Stimulated activated CD4-positive, alpha-beta T cell treated with anti-CD3 and anti-CD28 coated beads, Interleukin-12 subunit alpha, Interleukin-12 subunit beta, amount 100 ng/mL, for 4 hours (primary cell): ENCODE results near the gene MFNG.
A peak's percentile ranks its signal among the peaks of the same experiment; 100 is the strongest.

Experiments
- DNase-seq: peaks from one replicate; pipeline ENCODE4 v3.0.0-alpha.2; 2020

MFNG gene

DNA sequence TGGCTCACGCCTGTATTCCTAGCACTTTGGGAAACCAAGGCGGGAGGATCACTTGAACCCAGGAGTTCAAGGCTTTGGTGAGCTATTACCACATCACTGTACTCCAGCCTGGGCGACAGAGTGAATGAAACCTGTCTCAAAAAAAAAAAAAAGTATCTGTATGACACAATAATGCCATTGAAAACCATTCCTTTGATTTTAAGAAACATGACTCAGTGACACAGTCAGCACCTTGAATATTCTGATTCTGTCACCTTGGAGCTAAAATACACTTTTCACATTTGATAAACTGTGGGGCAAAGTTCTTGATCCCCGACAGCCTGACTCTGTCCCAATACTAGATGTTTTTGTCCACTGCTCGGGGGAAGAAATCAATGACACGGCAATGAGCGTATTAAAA is 42.2 kb downstream of the MFNG start:
- no peak for DNase-seq

DNA sequence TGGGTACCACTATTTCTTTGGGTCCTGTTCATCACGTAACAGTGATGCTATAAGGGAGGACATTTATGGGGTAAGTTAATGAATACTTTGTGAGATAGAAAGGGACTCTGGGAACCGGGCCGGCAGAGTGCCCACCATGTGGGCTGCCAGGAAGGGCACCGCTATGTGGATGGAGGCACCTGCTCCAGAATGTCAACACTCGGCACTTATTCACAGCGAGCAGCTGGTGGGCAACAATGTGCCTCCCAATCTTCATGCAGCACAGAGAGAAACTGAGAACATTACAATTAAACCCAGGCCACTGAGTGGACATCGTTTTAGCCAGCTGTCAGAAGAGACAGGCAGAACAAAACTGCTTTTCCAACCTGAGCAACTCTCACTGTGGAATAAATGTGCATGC is 43.1 kb downstream of the MFNG start:
- no peak for DNase-seq

DNA sequence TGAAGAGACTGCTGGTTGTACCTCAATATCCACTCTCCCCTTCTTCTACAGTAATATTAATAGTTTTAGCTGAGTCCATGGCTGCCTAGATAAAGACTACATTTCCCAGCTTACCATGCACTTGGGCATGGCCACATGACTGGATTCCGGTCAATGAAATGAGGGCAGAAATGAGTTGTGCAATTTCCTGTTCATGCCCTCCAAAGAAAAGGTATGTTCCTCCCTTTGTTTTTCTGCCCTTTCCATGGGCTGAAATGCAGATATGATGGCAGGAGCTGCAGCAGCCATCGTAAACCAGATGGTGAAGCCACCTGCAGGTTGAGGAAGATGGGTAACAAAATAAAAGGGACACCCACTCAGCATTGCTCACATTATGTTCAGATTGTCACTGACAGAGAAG is 43.6 kb downstream of the MFNG start:
- no peak for DNase-seq

DNA sequence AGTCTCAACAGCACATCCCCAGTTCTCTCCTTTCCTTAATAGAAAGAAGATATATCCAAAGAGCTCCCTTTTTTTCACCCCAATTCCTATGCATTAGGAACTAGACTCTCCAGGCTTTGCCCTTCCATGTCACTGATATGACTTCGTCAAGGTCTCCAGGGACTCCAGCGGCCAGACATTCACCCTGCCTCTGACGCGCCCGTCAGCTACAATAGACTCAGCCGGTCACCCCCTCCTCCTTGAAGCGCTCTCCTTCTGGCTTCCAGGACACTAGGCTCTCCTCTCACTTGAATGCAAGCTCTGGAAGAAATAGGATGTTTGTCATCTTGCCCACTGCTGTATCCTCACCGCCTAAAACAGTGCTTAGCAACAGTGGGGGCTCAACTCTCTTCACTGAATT is 44.0 kb downstream of the MFNG start:
- no peak for DNase-seq

DNA sequence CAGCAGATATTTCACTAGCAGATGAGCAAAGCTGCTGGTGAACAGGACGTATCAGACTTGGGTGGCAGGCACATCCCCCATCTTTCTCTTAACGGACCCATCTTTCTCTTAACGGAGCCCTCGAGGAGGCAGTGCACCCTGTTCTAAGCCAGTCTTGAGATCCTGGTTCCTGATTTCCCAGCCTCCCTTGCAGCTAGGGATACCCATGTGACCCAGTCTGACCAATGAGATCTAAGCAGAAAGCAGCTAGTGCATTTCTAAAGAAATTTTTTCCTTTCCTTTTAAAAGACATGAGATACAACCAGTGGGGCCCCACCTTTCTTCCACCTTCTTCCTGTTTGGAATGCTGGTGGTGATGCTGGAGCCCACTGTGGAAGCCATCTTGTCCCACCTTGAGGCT is 45.3 kb downstream of the MFNG start:
- no peak for DNase-seq

DNA sequence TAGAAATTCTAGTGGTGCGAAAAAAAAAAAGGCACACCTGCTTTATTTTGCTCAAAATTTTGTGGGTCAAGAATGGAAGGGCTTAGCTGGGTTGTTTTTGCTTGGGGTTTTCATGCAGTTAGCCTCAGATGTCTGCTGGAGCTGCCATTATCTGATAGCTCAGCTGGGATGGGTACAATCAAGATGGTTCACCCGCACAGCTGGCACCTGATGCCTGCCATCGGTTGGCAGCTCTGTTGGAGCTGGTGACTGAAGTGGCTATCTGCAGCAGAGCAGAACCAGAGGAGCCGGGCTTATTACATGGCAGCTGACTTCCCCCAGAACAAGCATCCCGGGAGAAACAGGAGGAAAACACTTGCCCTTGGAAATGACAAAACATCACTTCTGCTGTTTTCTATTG is 46.8 kb downstream of the MFNG start:
- no peak for DNase-seq

DNA sequence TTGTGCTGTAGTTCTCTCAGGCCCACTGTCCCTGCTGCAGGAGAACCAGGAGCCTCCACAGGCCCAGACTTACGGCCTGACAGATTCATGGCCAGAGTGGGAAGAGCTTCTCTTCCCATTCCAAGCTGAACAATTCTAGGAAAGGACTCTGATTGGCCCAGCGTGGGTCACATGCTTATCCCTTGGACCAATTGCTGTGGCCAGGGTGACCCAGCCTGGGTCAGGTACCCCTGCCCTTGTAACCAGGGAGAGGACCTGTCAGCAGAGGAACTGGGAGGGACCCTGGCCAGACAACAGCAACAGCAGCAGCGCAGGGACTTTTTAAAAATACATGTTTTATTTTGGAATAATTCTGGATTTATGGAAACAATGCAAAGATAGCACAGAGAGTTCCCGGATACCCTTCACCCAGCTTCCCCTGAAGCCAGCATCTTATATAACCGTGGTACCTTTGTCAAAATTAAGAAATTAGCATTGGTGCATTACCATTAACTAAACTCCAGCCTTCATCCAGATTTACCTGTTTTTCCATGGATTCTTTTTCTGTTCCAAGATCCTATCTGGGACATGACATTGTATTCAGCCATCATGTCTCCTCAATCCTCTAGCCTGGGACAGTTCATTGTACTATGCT is 50.1 kb downstream of the MFNG start:
- no peak for DNase-seq

DNA sequence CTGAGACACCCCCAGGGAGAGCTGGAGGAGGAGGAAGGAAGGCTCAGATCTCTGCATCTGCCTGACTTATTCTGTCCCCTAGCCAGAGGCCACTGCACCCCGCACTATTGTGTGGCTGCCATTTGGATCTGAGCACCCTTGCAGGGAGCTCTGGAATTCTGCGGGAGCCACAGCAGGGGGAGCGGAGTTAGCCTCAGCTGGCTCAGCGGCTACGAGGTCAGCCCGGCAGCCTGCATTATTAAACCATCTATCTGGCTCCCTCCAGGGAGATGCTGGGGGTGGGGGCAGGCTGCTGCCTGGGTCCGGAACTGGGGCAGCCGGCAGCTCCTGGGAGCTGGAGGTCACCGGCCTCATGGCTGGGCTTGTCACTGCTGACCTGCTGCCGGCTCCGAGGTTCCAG is 52.4 kb downstream of the MFNG start:
- DNase-seq = no peak

DNA sequence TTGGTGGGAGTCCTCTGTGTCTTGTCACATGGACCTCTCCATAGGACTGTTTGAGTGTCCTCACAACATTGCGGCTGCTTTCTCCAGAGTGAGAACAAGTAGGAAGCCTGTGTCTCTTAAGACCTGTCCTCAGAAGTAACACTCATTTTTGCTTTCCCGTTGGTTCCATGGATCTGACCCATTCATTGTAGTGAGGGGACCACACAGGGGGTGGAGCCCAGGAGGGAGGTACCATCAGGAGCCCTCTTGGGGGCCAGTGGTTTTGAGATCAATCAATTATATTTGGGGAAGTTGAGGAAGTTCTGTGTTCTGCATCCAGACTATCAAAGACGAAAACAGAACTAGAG is 53.5 kb downstream of the MFNG start:
- DNase-seq = no peak

DNA sequence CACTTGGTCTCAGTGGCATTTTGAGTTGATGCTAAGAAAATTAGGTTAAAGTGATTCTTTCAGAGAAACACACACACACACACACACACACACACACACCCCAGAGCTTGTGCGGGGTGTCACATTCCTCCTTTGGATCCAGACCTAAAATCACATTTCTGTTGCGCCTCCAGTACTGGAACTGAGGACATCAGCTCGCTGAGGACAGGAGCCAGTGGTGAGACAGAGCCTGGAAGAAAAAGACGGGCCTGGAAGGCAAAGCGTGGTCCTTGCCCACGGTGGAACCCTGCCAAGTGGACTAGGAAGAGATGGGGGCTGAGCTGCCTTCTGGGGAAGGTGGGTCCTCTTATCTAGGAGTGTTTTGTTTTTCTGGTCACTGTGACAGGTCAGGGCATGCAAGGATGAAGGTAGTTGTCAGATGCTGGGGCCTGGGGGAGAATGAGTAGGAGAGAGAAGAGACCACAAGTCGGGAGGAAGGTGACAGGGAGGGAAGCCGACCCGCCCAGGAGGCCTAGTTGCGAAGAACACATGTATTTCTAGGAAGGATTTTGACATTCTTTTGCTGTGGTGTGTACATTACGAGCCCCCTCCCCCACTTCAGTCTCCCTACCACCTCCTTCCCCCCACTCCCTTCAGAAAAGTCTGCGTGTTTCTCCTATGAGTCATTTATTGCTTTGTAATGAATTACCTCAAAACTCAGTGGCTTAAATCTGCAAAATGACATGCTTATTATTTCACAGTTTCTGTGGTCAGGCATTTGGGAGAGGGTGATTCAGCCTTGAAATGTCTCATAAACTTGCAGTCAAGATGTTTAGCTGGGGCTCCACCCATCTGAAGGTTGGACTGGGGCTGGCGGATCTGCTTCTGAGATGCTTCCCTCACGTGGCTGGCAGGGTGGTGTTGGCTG is 54.1 kb downstream of the MFNG start:
- no peak for DNase-seq

DNA sequence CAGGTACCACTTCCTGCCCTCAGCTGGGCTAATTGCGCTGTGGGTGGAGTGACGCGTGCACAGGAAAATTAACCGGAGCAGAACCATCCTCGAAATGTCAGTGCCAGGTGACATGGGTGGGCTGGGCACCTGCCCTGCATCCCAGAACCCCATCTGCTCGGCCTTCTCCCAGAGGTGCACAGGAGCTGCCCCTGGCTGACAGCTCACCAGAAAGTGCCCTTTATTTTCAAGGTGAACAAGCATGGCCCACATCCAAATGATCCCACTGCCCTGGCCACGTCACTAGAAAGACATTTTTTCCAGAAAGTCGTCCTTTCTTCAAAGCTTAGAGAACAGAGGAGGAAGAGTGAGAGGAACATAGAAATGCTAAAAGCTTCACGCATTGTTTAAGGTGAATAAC is 54.8 kb downstream of the MFNG start:
- DNase-seq = no peak

DNA sequence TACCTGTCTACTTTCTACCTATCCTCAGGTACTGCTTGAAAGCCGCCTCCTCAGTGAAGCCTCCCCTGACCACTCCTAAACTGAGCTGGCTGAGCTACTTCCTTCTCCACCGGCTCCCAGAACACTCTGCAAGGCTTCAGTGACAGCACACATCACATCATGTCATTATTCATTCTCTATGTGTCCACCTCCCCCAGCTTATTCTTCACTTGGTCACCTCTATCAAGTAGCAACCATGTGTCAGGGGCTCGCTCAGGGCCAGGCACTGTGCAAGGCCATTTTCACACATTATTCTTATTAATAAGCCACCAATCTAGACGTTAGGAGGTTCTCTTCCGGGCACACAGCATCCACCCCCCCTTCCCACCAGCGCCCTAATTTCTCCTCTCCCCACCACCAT is 55.2 kb downstream of the MFNG start:
- DNase-seq = no peak

DNA sequence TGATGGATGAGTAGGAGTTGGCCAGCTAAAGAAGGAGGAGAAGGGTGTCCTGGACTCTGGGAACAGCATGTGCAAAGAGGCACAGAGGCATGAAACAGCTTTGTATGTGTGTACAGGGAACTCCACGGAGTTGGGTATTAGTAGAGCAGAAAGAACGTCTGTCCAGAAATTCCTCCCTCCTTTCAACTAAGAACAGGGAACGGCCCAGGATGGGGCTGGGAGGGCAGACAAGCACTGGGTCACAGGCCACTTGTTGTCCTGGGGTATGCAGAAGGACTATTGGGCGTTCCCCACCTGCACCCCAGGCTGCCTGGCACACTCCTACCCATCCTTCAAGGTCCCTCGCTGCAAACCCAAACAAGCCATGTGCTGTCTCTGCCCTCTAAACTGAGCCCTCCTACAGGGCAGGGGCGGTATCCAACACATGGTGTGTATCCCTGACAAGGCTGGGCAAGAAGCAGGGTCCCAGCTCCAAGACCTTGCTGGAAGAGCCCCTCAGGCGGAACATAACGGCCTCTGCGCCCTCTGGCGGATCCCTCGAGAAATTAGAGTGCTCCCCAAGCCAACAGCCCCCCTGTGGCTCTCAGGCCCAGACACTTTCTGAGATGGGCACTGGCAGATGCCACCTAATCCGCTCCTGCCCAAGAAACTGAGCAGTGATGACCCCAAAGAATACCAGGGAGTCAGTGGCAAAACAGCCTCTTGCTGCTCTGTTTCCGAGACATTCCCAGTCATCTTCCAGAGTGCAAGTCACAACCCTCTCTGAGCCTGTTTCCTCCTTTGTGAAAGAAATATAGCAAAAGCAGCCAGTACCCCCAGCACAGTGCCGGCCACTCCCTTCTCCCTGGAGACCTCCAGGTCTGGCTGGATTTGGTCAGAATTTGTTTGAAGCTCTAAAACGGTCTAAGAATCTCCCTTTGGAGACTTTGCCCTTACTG is 57.3 kb downstream of the MFNG start:
- DNase-seq = peak; percentile 54

DNA sequence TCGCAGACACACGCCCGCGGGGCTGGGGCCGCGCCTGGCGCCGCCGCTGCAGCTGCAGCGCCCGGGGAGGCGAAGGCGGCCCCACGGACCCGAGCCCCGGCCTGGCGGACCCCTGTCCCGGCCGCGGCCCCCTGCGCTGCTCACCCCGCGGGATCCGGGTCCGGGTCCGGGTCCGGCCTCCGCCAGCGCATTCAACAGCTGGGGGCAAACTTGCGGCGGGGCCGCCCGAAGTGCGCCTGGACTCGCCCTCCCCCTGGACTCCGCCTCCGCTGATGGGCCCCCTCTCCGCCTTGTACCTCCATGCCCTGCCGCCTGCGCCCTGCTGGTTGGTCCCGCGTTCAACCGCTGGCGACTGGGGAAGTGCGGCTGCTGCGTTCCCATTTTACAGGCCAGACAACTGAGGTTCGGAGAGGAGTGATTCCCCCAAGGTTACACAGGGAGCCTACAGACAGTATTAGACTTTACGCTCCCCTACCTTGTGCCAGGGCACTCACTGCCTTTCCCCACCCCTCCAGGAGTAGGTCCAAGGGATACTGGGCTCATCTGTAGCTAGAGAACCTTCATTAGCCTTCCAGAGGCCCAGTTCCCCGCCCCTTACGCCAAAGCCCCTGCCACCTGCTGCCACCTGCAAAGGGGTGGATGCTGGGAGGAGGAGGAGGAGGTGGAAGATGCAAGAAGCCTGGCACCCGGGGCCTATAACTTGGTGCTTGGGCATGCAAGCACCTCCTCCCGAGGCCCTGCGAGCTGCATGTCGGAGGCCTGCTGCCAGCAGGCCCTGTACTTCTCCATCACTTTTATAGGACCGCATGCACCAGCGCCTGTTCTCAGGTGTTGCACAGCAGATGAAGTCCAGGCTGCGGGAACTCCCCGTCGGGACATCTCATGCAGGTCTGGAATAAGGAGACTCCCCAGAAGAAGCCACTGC is 58.2 kb downstream of the MFNG start:
- DNase-seq = no peak

DNA sequence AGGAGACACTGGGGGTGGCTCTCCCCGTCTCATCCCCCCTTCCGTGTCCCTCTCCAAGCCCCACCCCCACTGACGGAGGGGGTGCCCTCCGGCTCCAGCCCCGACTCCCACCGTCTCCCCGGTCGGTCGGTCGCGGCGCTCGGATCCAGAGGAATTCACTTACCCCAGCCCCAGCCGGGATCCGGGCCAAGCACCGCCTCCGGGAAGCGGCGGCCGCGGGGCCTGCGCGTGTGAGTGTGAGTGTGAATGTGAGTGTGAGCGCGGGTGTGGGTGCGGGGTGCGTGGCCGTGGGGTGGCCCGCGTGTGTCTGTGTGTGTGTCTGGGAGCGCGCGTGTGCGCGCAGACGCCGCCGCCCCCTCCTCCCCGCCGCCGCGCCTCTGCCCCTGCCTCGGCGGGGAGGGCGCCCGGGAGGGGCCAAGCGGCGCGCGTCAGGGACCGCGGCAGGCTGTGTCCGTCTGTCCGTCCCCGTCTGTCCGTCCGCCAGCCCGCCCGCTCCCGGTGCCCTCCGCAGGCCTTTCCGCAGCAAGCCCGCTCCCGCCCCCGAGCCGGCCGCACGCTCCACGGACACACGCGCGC is 59.0 kb downstream of the MFNG start, which contains the start of gene ELFN2:
ELFN2 (minus strand) TSS at position 345 of the 576 bp plus-strand sequence. CDS start 51,945 bp downstream, outside the sequence.
- no peak for DNase-seq

DNA sequence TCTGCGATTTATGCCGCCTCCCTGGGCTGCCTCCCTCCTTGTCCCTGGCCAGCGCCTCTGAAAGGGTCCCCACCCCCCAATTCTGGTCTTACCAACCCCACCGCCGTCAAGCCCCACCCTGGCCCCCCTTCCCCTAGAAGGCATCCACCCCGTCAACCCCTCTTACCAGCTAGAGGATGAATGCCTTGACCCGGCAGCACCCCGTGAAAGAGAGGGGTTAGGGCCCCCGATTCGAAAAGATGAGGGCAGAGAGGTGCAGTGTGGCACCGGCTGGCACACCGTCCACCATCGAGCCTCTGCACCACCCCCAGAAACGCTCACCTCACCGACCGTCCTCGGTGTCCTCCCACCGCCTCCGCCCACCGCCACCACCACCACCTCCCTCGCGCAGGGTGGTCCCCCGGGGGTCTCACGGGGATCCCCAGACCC is 59.5 kb downstream of the MFNG start:
- DNase-seq = no peak

DNA sequence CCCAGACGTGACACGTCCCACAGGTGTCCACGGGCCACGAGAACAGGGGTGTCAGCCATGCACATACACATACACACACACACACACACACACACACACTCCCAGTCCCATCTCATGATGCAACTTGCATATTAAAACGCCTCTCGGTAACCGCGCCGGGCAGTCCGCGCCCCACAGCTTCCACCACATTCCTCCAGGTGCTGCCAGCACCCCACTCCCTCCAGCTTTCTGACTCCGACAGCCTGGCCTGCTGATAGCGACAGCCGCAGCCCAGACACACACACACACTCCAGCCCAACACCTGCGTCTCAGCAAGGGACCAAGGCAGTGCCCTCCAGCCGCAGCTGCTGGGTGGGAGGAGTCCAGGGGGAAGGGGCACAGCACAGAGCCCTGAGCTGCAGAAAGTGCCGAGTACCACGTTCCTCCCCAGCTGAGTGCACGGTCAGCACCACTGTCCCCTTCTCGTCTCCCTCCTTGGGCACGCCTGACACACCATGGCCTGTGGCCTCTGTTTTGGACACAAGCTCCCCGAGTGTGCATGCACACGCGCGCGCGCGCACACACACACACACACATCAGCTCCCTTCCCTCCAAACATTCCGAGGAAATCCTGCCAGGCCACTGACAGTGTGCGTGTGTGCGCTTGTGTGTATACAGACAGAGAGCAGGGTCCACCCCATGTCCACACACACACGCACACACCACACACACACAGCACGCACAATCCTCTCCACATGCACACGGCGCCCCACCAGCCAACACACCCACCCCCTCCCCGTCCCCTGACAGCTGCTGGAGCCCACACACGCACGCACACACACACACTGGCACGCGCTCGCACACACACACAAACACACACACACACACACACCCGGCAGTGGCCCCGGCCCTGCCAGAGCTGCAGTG is 60.1 kb downstream of the MFNG start:
- DNase-seq = no peak

DNA sequence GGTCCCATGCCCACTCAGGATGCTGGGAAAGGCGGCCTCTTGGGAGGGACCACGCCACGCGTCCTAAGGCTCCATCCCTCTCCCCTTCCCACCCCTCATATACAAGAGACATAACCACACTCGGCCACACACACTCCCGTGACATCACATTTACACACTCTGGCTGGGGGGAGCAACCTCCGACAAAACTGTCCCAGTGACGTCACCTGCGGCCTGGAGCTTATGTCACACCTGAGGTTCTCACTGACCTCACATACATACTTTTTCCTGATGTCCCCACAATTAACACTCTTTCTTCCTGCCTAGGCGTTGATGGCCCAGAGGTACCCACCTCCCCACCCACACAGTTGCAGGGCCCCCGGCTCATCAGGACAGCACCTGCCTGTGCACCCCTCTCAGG is 60.8 kb downstream of the MFNG start:
- DNase-seq = no peak

DNA sequence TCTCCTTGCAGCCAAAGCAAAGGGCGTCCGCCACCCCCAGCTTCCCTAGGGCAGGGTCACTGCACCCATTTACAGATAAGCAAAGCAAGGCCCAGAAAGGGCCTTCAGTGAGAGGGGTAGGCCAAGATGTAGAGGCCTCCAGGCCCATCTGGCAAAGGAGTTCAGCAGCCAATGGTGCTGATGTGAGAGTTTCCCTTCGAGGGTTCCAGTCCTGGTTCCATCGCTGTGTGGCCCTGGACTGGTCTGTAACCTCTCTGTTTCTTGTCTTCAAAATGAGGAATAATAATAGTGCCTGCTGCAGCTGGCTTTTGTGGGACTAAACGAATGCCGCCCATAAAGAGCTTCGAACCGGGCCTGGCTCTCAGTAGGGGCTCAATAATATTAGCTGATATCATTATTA is 62.9 kb downstream of the MFNG start:
- DNase-seq = no peak

DNA sequence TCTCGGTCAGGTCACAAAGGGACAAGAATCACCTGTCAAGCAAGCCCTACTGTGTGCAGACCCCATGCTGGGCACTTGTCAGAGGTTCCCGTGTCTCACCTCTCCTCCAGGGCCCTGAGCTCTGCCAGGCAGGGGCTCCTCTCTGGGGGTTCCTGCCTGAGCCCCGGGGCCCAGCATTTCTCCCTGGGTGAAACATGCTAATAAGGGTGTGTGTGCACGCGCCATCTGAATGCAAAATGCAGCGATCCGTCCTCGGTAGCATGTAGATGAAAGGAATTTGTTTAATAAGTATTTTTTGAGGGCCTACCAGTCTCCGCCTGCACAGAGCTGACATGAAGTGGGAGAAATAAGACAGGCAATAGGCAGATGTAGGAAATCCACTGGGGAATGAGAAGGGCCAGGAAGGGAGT is 64.7 kb downstream of the MFNG start:
- no peak for DNase-seq
